ENCODE results near the gene BTG2.
"Not testable (repeated sequence)": the region's sequence is repeated elsewhere in the genome, so short reads cannot be mapped to it uniquely, and the experiment has no call there.

BTG2 gene

GRCh38 chr1:203306089-203306964 is 1.0 kb downstream of the BTG2 start:
- Histone ChIP-seq H3K4me3 (ENCODE audit: low read depth in 1 of 2, low read length in 2 of 2) (peak overlapping the region; percentile 92 to 94), H3K36me3 (ENCODE audit: control insufficient read depth in 1 of 2, insufficient read depth in 2 of 2, low read length in 2 of 2) (peaks cover 18 to 22% of the 10 kb centered on the region in 2 donors), H3K9me3 (ENCODE audit: control insufficient read depth in 1 of 2, low read length in 2 of 2) (no peaks in the 10 kb centered on the region), H3K9ac (ENCODE audit: low read depth in 1 of 2, low read length in 2 of 2) (peak overlapping the region; percentile 92 to 100), H3K27ac (ENCODE audit: low read depth, low read length) (peak overlapping the region; percentile 96), H3K27me3 (ENCODE audit: control insufficient read depth in 1 of 2, insufficient read depth in 2 of 2, low read length in 2 of 2) (no peaks in the 10 kb centered on the region), H3K4me1 (ENCODE audit: control insufficient read depth in 1 of 2, insufficient read depth in 2 of 2, low read length in 2 of 2) (peaks cover 52 to 57% of the 10 kb centered on the region in 2 donors)

GRCh38 chr1:203306965-203307541 is 1.7 kb downstream of the BTG2 start:
- Histone ChIP-seq H3K9ac (ENCODE audit: low read depth in 1 of 2, low read length in 2 of 2) (peak overlapping the region; percentile 92 to 100), H3K4me1 (ENCODE audit: control insufficient read depth in 1 of 2, insufficient read depth in 2 of 2, low read length in 2 of 2) (peaks cover 52 to 57% of the 10 kb centered on the region in 2 donors), H3K27ac (ENCODE audit: low read depth, low read length) (peak overlapping the region; percentile 96), H3K36me3 (ENCODE audit: control insufficient read depth in 1 of 2, insufficient read depth in 2 of 2, low read length in 2 of 2) (peaks cover 18 to 22% of the 10 kb centered on the region in 2 donors), H3K9me3 (ENCODE audit: control insufficient read depth in 1 of 2, low read length in 2 of 2) (no peaks in the 10 kb centered on the region), H3K27me3 (ENCODE audit: control insufficient read depth in 1 of 2, insufficient read depth in 2 of 2, low read length in 2 of 2) (no peaks in the 10 kb centered on the region), H3K4me3 (ENCODE audit: low read depth in 1 of 2, low read length in 2 of 2) (peak overlapping the region; percentile 92 to 94)

GRCh38 chr1:203307641-203308126 is 2.4 kb downstream of the BTG2 start:
- H3K36me3 ChIP-seq (ENCODE audit: control insufficient read depth in 1 of 2, insufficient read depth in 2 of 2, low read length in 2 of 2): peaks cover 18 to 22% of the 10 kb centered on the region in 2 donors
- H3K4me1 ChIP-seq (ENCODE audit: control insufficient read depth in 1 of 2, insufficient read depth in 2 of 2, low read length in 2 of 2): peaks cover 49 to 53% of the 10 kb centered on the region in 2 donors
- H3K27ac ChIP-seq (ENCODE audit: low read depth, low read length): peak overlapping the region; percentile 41
- H3K27me3 ChIP-seq (ENCODE audit: control insufficient read depth in 1 of 2, insufficient read depth in 2 of 2, low read length in 2 of 2): no peaks in the 10 kb centered on the region
- peak overlapping the region; percentile 92 to 94 for H3K4me3 ChIP-seq (ENCODE audit: low read depth in 1 of 2, low read length in 2 of 2)
- peak overlapping the region; percentile 92 to 100 for H3K9ac ChIP-seq (ENCODE audit: low read depth in 1 of 2, low read length in 2 of 2)
- no peaks in the 10 kb centered on the region for H3K9me3 ChIP-seq (ENCODE audit: control insufficient read depth in 1 of 2, low read length in 2 of 2)

- Histone ChIP-seq H3K36me3 (ENCODE audit: control insufficient read depth in 1 of 2, insufficient read depth in 2 of 2, low read length in 2 of 2) (peaks cover 18 to 22% of the 10 kb centered on the region in 2 donors), H3K4me3 (ENCODE audit: low read depth in 1 of 2, low read length in 2 of 2) (peak overlapping the region; percentile 92 to 94), H3K27ac (ENCODE audit: low read depth, low read length) (no peak overlapping the region)
Observed at GRCh38 chr1:203308328-203308922, 3.1 kb downstream of the BTG2 start.

GRCh38 chr1:203308923-203309331 is 3.6 kb downstream of the BTG2 start:
- H3K36me3 ChIP-seq (ENCODE audit: control insufficient read depth in 1 of 2, insufficient read depth in 2 of 2, low read length in 2 of 2): peaks cover 18 to 22% of the 10 kb centered on the region in 2 donors
- peak overlapping the region; percentile 92 to 94 for H3K4me3 ChIP-seq (ENCODE audit: low read depth in 1 of 2, low read length in 2 of 2)
- no peaks in the 10 kb centered on the region for H3K27me3 ChIP-seq (ENCODE audit: control insufficient read depth in 1 of 2, insufficient read depth in 2 of 2, low read length in 2 of 2)
- H3K9me3 ChIP-seq (ENCODE audit: control insufficient read depth in 1 of 2, low read length in 2 of 2): no peaks in the 10 kb centered on the region
- H3K27ac ChIP-seq (ENCODE audit: low read depth, low read length): no peak overlapping the region
- peaks cover 37 to 43% of the 10 kb centered on the region in 2 donors for H3K4me1 ChIP-seq (ENCODE audit: control insufficient read depth in 1 of 2, insufficient read depth in 2 of 2, low read length in 2 of 2)
- H3K9ac ChIP-seq (ENCODE audit: low read depth in 1 of 2, low read length in 2 of 2): peak overlapping the region; percentile 92 to 100

More at GRCh38 chr1:203308328-203308922, 3.1 kb downstream of the BTG2 start:
- Histone ChIP-seq H3K27me3 (ENCODE audit: control insufficient read depth in 1 of 2, insufficient read depth in 2 of 2, low read length in 2 of 2) (no peaks in the 10 kb centered on the region), H3K4me1 (ENCODE audit: control insufficient read depth in 1 of 2, insufficient read depth in 2 of 2, low read length in 2 of 2) (peaks cover 42 to 45% of the 10 kb centered on the region in 2 donors), H3K9ac (ENCODE audit: low read depth in 1 of 2, low read length in 2 of 2) (peak overlapping the region; percentile 92 to 100), H3K9me3 (ENCODE audit: control insufficient read depth in 1 of 2, low read length in 2 of 2) (no peaks in the 10 kb centered on the region)

- H3K36me3 ChIP-seq (ENCODE audit: control insufficient read depth in 1 of 2, insufficient read depth in 2 of 2, low read length in 2 of 2): peaks cover 18 to 22% of the 10 kb centered on the region in 2 donors
- no peak overlapping the region for H3K9ac ChIP-seq (ENCODE audit: low read depth in 1 of 2, low read length in 2 of 2)
- H3K4me3 ChIP-seq (ENCODE audit: low read depth in 1 of 2, low read length in 2 of 2): no peak overlapping the region
- no peaks in the 10 kb centered on the region for H3K27me3 ChIP-seq (ENCODE audit: control insufficient read depth in 1 of 2, insufficient read depth in 2 of 2, low read length in 2 of 2)
- H3K27ac ChIP-seq (ENCODE audit: low read depth, low read length): no peak overlapping the region
- H3K4me1 ChIP-seq (ENCODE audit: control insufficient read depth in 1 of 2, insufficient read depth in 2 of 2, low read length in 2 of 2): peaks cover 33 to 36% of the 10 kb centered on the region in 2 donors
- H3K9me3 ChIP-seq (ENCODE audit: control insufficient read depth in 1 of 2, low read length in 2 of 2): no peaks in the 10 kb centered on the region
Observed at GRCh38 chr1:203311368-203312301, 6.3 kb downstream of the BTG2 start.

- H3K4me1 ChIP-seq (ENCODE audit: control insufficient read depth in 1 of 2, insufficient read depth in 2 of 2, low read length in 2 of 2): peaks cover 27 to 31% of the 10 kb centered on the region in 2 donors
- not testable (repeated sequence) for H3K9ac ChIP-seq (ENCODE audit: low read depth in 1 of 2, low read length in 2 of 2); H3K36me3 ChIP-seq (ENCODE audit: control insufficient read depth in 1 of 2, insufficient read depth in 2 of 2, low read length in 2 of 2); H3K27ac ChIP-seq (ENCODE audit: low read depth, low read length); H3K9me3 ChIP-seq (ENCODE audit: control insufficient read depth in 1 of 2, low read length in 2 of 2); H3K27me3 ChIP-seq (ENCODE audit: control insufficient read depth in 1 of 2, insufficient read depth in 2 of 2, low read length in 2 of 2); H3K4me3 ChIP-seq (ENCODE audit: low read depth in 1 of 2, low read length in 2 of 2)
Observed at GRCh38 chr1:203314025-203314759, 8.9 kb downstream of the BTG2 start.

- peak overlapping the region; percentile 46 for H3K27ac ChIP-seq (ENCODE audit: low read depth, low read length)
- H3K4me3 ChIP-seq (ENCODE audit: low read depth in 1 of 2, low read length in 2 of 2): no peak overlapping the region
- peaks cover 38 to 40% of the 10 kb centered on the region in 2 donors for H3K4me1 ChIP-seq (ENCODE audit: control insufficient read depth in 1 of 2, insufficient read depth in 2 of 2, low read length in 2 of 2)
- peak overlapping the region in 1 of 2 donors; percentile 50 for H3K9ac ChIP-seq (ENCODE audit: low read depth in 1 of 2, low read length in 2 of 2)
- H3K9me3 ChIP-seq (ENCODE audit: control insufficient read depth in 1 of 2, low read length in 2 of 2): no peaks in the 10 kb centered on the region
- H3K27me3 ChIP-seq (ENCODE audit: control insufficient read depth in 1 of 2, insufficient read depth in 2 of 2, low read length in 2 of 2): no peaks in the 10 kb centered on the region
- H3K36me3 ChIP-seq (ENCODE audit: control insufficient read depth in 1 of 2, insufficient read depth in 2 of 2, low read length in 2 of 2): no peaks in the 10 kb centered on the region
Observed at GRCh38 chr1:203316626-203317093, 11.3 kb downstream of the BTG2 start.

Data from duodenal mucosa (tissue), 2 donors.